DOHH2 (cell line): Measurements from ENCODE around the gene BHLHE41.

ENCODE experiments used
- H3F3A ChIP-seq: fragments of 200-600 bp; sonication (generic), shearing (Covaris generic); 2 replicates; pipeline ENCODE4 v1.6.0; 2016; ENCODE audit warnings: antibody characterized with exemption, mild to moderate bottlenecking; ENCODE audit not compliant: control insufficient read depth, insufficient read depth
- H3K27ac ChIP-seq: fragments of 200-600 bp; sonication (generic); 2 replicates; pipeline ENCODE4 v1.5.1; 2014; ENCODE audit warnings: low read depth, mild to moderate bottlenecking, low read length, moderate library complexity
- H3K27me3 ChIP-seq: fragments of 200-600 bp; sonication (generic); 2 replicates; pipeline ENCODE4 v1.6.1; 2014; ENCODE audit warnings: mild to moderate bottlenecking, low read length, mixed read lengths; ENCODE audit not compliant: control insufficient read depth
- H3K36me3 ChIP-seq: fragments of 200-600 bp; sonication (generic); 2 replicates; pipeline ENCODE4 v1.6.1; 2014; ENCODE audit warnings: mild to moderate bottlenecking, low read length, moderate library complexity, mixed read lengths; ENCODE audit not compliant: control insufficient read depth
- H3K4me1 ChIP-seq: fragments of 200-600 bp; sonication (generic); 2 replicates; pipeline ENCODE4 v1.6.1; 2014; ENCODE audit warnings: mild to moderate bottlenecking, low read length, mixed read lengths; ENCODE audit not compliant: control insufficient read depth
- H3K4me2 ChIP-seq: fragments of 200-600 bp; sonication (generic); 2 replicates; pipeline ENCODE4 v1.6.0; 2014; ENCODE audit warnings: mild to moderate bottlenecking, low read length, moderate library complexity
- H3K4me3 ChIP-seq: fragments of 200-600 bp; sonication (generic); 2 replicates; pipeline ENCODE4 v1.5.1; 2014; ENCODE audit warnings: mild to moderate bottlenecking, low read length, mixed read lengths
- H3K79me2 ChIP-seq: fragments of 200-600 bp; sonication (generic); 2 replicates; pipeline ENCODE4 v1.6.1; 2014; ENCODE audit warnings: mild to moderate bottlenecking, low read length, mixed read lengths; ENCODE audit not compliant: control insufficient read depth
- H3K9me2 ChIP-seq: fragments of 200-600 bp; sonication (generic); replicated peaks from 2 replicates; pipeline ENCODE4 v1.6.1; 2014; ENCODE audit warnings: mild to moderate bottlenecking, low read length, mixed read lengths; ENCODE audit not compliant: control insufficient read depth
- H3K9me3 ChIP-seq: fragments of 200-600 bp; sonication (generic); 2 replicates; pipeline ENCODE4 v1.6.1; 2014; ENCODE audit warnings: antibody characterized with exemption, low read length, mixed read lengths; ENCODE audit not compliant: control insufficient read depth, insufficient read depth
- H4K20me1 ChIP-seq: fragments of 200-600 bp; sonication (generic); 2 replicates; pipeline ENCODE4 v1.6.0; 2014; ENCODE audit warnings: low read depth, mild to moderate bottlenecking, antibody characterized with exemption, low read length, moderate library complexity; ENCODE audit not compliant: control insufficient read depth, insufficient read depth
- EZH2phosphoT487 ChIP-seq: fragments of 200-600 bp; sonication (generic); IDR thresholded peaks from 2 replicates; pipeline ENCODE4 v1.6.1; 2017; ENCODE audit warnings: borderline replicate concordance, mild to moderate bottlenecking, antibody characterized with exemption, low read length, moderate library complexity, mixed read lengths
- TF ChIP-seq, protein P1 (sequence below): fragments of 200-600 bp; sonication (generic); IDR thresholded peaks from one replicate; pipeline ENCODE4 v1.5.1; 2014; ENCODE audit warnings: antibody characterized with exemption, mild to moderate bottlenecking, low read depth, low read length; ENCODE audit not compliant: poor library complexity, severe bottlenecking

The BHLHE41 gene

DNA sequence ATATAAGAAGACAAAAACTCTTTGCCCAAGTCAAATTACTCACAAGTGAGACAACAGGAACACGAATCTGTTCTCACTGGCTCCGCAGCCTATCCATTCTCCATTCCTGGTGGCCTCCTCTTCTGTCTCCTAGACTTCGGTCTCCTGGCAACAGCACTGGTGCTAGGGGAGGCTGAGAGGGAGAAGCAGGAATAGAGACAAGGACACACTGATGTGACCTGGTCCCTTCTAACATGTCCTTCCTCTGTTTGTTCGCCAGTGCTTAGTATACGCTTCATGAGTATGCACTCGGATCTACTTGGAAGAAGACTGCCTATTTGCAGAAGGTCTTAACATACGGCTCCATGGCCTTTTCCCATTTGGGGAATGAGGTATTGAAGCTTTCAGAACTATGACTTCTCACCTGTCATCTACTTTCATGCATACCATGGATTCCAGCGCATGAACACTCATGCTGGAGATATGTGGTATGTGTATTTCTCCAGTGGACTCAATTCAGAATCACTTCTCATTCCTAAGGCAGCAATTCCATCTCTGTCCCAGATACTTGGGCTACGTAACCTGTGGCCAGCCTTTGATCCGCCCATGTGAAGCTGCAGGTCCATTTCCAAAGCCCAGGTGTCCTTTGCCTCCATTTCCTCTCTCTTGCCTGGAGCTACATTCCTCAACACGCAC lies 33.9 kb downstream of the BHLHE41 start:
- Histone ChIP-seq H3K4me2 (no peak overlapping the region), H3K27me3 (no peaks in the 10 kb centered on the region; the same call in 1 of the 2 replicates), H3K27ac (no peak overlapping the region), H3K9me3 (no peaks in the 10 kb centered on the region), H4K20me1 (no peaks in the 10 kb centered on the region), H3K4me3 (no peak overlapping the region), H3K36me3 (no peaks in the 10 kb centered on the region), H3K4me1 (no peaks in the 10 kb centered on the region), H3K9me2 (no peaks in the 10 kb centered on the region), H3F3A (no peaks in the 10 kb centered on the region), H3K79me2 (no peaks in the 10 kb centered on the region)
- TF ChIP-seq, protein P1, sequence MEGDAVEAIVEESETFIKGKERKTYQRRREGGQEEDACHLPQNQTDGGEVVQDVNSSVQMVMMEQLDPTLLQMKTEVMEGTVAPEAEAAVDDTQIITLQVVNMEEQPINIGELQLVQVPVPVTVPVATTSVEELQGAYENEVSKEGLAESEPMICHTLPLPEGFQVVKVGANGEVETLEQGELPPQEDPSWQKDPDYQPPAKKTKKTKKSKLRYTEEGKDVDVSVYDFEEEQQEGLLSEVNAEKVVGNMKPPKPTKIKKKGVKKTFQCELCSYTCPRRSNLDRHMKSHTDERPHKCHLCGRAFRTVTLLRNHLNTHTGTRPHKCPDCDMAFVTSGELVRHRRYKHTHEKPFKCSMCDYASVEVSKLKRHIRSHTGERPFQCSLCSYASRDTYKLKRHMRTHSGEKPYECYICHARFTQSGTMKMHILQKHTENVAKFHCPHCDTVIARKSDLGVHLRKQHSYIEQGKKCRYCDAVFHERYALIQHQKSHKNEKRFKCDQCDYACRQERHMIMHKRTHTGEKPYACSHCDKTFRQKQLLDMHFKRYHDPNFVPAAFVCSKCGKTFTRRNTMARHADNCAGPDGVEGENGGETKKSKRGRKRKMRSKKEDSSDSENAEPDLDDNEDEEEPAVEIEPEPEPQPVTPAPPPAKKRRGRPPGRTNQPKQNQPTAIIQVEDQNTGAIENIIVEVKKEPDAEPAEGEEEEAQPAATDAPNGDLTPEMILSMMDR: no peak
- no peak for TF ChIP-seq EZH2phosphoT487

DNA sequence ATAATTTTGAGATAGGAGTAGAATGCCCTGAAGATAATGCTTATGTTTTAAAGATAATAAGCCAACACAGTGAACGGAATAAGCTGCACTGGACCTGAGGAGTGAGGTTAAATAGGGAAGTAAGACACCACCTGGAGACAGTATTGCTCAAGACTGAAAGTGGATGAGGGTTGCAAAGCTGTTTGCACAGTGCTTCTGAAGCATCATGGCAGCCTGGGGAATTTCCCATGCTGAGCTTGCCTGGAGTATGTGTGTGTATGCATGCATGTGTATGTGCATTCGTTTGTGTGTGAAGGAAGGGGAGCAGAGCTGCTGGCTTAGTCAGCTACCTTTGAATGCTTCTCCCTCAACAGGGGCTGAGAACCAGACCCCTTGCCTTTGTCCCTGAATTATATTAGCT lies 35.8 kb downstream of the BHLHE41 start:
- H3K9me3 ChIP-seq: no peaks in the 10 kb centered on the region
- no peak overlapping the region for H3K4me2 ChIP-seq
- H3K36me3 ChIP-seq: no peaks in the 10 kb centered on the region
- no peaks in the 10 kb centered on the region for H3F3A ChIP-seq
- H3K27ac ChIP-seq: no peak overlapping the region
- H3K4me1 ChIP-seq: no peaks in the 10 kb centered on the region
- H3K27me3 ChIP-seq: no peaks in the 10 kb centered on the region
- H3K9me2 ChIP-seq: no peaks in the 10 kb centered on the region
- no peaks in the 10 kb centered on the region for H4K20me1 ChIP-seq
- no peak overlapping the region for H3K4me3 ChIP-seq
- no peaks in the 10 kb centered on the region for H3K79me2 ChIP-seq
- TF ChIP-seq, protein P1: no peak
- no peak for TF ChIP-seq EZH2phosphoT487

DNA sequence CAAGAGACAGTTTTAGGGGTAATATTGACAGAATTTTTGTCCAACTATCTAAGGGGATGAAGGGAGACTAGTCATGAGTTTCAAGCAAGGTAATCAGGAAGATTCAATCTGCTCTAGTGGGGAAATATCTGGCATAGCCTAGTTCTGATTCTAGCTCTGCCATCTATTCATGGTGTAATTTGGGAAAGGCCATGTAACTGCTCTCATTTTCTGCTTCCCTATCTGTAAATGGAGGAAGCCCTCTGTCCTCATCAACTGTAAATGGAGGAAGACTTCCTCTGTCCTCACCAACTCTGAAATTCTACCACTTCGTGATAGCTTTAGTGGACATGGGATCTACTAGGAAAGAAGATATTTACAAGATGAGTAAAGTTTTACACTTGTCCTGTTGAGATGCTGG lies 37.9 kb downstream of the BHLHE41 start:
- Histone ChIP-seq H3K9me2 (no peaks in the 10 kb centered on the region), H3K79me2 (no peaks in the 10 kb centered on the region), H3K9me3 (peaks cover 3% of the 10 kb centered on the region; the same call in 1 of the 2 replicates), H3F3A (no peaks in the 10 kb centered on the region), H3K27ac (no peak overlapping the region), H3K27me3 (no peaks in the 10 kb centered on the region), H3K4me1 (no peaks in the 10 kb centered on the region), H4K20me1 (no peaks in the 10 kb centered on the region), H3K4me3 (no peak overlapping the region), H3K4me2 (no peak overlapping the region), H3K36me3 (no peaks in the 10 kb centered on the region)
- TF ChIP-seq, protein P1: no peak
- no peak for TF ChIP-seq EZH2phosphoT487
